Bronchial epithelial cell (primary cell): ENCODE data around the gene SLC31A1. TPM values are rescaled to one million over a fixed set of nuclear protein-coding genes. Genes with fewer than 3 reads are reported as not detected.

Experiments
- DNase-seq: peaks from one replicate; pipeline ENCODE4 v3.0.0-alpha.2; 2010; ENCODE audit warnings: low read depth
- FAIRE-seq: peaks from 2 replicates; lab custom pipeline; 2011; peaks lifted over from hg19 to GRCh38; lab: Jason Lieb, UNC
- H3K27me3 ChIP-seq: 2 replicates; pipeline ENCODE4 v1.5.1; 2011; ENCODE audit warnings: low read length; ENCODE audit not compliant: control insufficient read depth, insufficient read depth
- H3K36me3 ChIP-seq: 2 replicates; pipeline ENCODE4 v1.5.1; 2011; ENCODE audit warnings: low read length; ENCODE audit not compliant: control insufficient read depth, insufficient read depth
- H3K4me3 ChIP-seq: 2 replicates; pipeline ENCODE4 v1.5.1; 2011; ENCODE audit warnings: mild to moderate bottlenecking, low read depth, low read length, control low read depth
- CTCF ChIP-seq: IDR thresholded peaks from 2 replicates; pipeline ENCODE4 v1.5.1; 2011; ENCODE audit warnings: mild to moderate bottlenecking, moderate library complexity, low read length, control low read depth, inconsistent platforms; ENCODE audit not compliant: insufficient read depth, severe bottlenecking
- total RNA-seq: library from RNA; depleted of rRNA; stranded (reverse); fragments of >200 nt; gene quantifications from 2 replicates; pipeline ENCODE4 v1.2.1, GENCODE V29; 2014

Gene SLC31A1
- total RNA-seq, 1 donor from 2014 or later: 29.7 TPM

DNA sequence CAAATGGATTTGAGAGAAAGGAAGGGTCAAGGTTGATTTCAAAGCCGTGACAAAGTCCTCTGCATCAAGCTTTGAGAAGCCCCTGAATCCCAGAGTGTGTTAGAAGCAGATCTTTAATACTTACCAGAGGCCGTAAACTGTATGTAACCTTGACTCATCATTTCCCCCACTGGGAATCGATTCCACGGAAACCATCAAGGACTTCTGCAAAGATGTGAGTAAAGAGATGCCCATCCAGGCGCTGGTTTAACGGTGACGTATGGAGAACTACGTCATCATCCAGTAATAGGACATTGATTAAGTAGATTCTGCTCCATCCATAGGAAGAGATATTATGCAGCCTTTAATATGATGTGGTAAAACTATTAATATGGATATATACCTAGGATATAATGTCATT lies 80.2 kb downstream of the SLC31A1 start:
- FAIRE-seq: no peak
- no peak for DNase-seq
- no peaks in the 10 kb centered on the region for H3K36me3 ChIP-seq
- no peak for TF ChIP-seq CTCF
- H3K4me3 ChIP-seq: no peak overlapping the region
- no peaks in the 10 kb centered on the region for H3K27me3 ChIP-seq

DNA sequence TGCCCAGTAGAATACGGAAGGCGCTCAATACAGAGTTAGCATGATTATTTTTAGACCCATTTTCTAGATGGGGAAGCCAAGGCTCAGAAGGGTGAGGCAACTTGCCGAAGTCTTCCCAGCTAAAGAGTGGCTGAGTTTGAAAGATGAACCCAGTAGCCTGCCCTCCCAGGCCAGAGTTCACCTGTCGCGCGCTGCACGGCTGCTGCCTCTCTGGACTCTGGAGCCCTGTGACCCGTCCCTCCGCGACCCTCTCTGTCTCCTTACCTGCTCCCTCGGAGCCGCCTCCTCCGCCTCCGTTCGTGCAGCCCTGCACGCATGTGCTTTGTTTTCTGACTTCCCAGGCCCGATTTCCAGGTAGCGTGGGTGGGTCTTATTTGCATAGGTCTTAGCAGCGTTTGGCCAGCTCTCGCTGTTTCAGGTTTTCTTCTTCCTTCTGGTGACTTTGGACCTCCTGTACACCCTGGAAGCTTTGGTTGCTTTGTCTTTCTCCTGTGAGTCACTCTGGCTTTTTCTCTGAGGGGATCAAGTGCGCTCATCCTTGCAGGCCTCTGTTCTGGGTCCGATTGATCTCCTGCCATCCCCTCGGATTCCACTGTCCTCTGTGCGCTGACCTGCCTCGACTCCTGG lies 81.6 kb downstream of the SLC31A1 start, which contains the start of gene RNF183:
Gene RNF183, minus strand, starts transcription at position 585 of the 627 bp plus-strand sequence. CDS start 5,192 bp downstream, outside the sequence.
- no peak for FAIRE-seq
- no peaks in the 10 kb centered on the region for H3K36me3 ChIP-seq

DNA sequence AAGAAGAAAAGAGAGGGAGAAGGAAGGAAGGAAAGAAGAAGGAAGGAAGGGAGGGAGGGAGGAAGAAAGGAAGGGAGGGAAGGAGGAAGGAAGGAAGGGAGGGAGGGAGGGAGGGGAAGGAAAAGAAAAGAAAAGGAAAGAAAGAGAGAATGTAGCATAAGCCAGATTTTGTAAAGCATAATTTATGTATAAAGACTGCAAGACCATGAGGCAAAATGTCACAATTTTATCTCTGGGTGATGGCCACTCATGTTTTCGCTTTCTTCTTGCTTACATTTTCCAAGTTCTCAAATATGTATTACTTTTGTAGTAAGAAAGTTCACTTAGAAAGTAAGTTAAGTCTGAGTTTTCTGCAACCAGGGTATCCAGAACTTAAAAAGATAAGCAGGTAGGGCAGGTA lies 85.2 kb downstream of the SLC31A1 start:
- DNase-seq: no peak
- TF ChIP-seq CTCF: no peak
- Histone ChIP-seq H3K36me3 (no peaks in the 10 kb centered on the region), H3K4me3 (no peak overlapping the region), H3K27me3 (no peaks in the 10 kb centered on the region)
- no peak for FAIRE-seq

More for the DNA sequence above, 81.6 kb downstream of the SLC31A1 start, which contains the start of gene RNF183:
- no peaks in the 10 kb centered on the region for H3K27me3 ChIP-seq
- TF ChIP-seq CTCF: no peak
- H3K4me3 ChIP-seq: no peak within 1 kb of the TSS
- DNase-seq: peak; percentile 3

DNA sequence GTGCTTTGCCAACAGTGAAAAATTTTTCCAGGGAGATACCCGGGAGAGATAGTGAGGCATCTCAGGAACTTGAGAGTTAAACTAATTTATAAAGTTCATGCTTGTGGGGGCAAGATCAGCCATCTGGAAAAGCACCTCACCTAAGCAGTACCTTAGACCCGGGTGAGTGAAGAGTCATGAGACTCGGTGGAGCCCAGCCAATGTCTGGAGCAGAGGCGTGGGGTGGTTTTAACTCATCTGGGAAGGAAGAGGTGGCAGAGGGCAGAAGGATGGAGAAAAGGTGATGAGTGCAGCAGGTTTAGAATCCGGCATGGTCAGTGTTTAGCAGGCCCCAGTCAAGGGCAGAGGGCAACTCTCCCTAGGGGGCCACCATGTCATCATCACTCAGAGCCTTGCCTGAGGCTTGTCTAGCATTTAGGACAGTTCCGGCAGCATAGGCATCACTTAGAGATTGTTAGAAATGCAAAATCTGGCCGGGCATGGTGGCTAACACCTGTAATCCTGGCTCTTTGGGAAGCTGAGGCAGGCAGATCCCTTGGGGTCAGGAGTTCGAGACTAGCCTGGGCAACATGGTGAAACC lies 86.1 kb downstream of the SLC31A1 start:
- Histone ChIP-seq H3K36me3 (no peaks in the 10 kb centered on the region), H3K27me3 (no peaks in the 10 kb centered on the region), H3K4me3 (no peak overlapping the region)
- no peak for TF ChIP-seq CTCF
- no peak for FAIRE-seq
- DNase-seq: no peak

GRCh38 chr9:113309204-113309813 lies 88.0 kb downstream of the SLC31A1 start:
- Histone ChIP-seq H3K27me3 (no peaks in the 10 kb centered on the region), H3K4me3 (no peak overlapping the region), H3K36me3 (no peaks in the 10 kb centered on the region)
- FAIRE-seq (no peak), DNase-seq (peak; percentile 49)
- peak; percentile 49 for TF ChIP-seq CTCF
